ENCODE measurements around the gene CCDC71L. TPM values are rescaled to one million over a fixed set of nuclear protein-coding genes. Genes with fewer than 3 reads are reported as not detected.

Gene CCDC71L
- total and polyA plus RNA-seq, 2 of the 13 experiments (the other 11 are each of a cell fraction or from before 2014, with no cell fraction given), result 0.02 TPM; not detected in 1

- TF ChIP-seq LCORL (IDR thresholded peaks at IDR 0.05), result no peak
- TF ChIP-seq LCORL (CRISPR knock-in tag; IDR thresholded peaks at IDR 0.05), result no peak
- no peak for TF ChIP-seq PRPF4 (IDR thresholded peaks at IDR 0.05; ENCODE audit: low read depth, low read length, poor library complexity, severe bottlenecking)
- no peak for TF ChIP-seq MIER3 (CRISPR knock-in tag; IDR thresholded peaks at IDR 0.05; ENCODE audit: borderline replicate concordance)
- TF ChIP-seq CERS6 (CRISPR knock-in tag; IDR thresholded peaks at IDR 0.05), result no peak
- TF ChIP-seq DMTF1 (CRISPR knock-in tag; IDR thresholded peaks at IDR 0.05), result no peak
- no peak for TF ChIP-seq ZNF850 (CRISPR knock-in tag; conservative IDR thresholded peaks at IDR 0.05)
- TF ChIP-seq GMEB1 (CRISPR knock-in tag; IDR thresholded peaks at IDR 0.05; ENCODE audit: borderline replicate concordance), result no peak
These were observed 1.6 kb downstream of the CCDC71L start (continued) for GRCh38 chr7:106659166-106659962.

Measured in HepG2 (cell line).